ENCODE results near the gene TMED4.

TMED4 gene

GRCh38 chr7:44539669-44540506 is 42.1 kb downstream of the TMED4 start:
- no peak for DNase-seq

- DNase-seq, result no peak
Observed at GRCh38 chr7:44538798-44539668, 43.0 kb downstream of the TMED4 start.

- no peak for DNase-seq
Observed at GRCh38 chr7:44538093-44538797, 43.8 kb downstream of the TMED4 start.

GRCh38 chr7:44537442-44537841 is 44.6 kb downstream of the TMED4 start:
- no peak for DNase-seq

- no peak for DNase-seq
Observed at GRCh38 chr7:44536090-44536489, 45.9 kb downstream of the TMED4 start.

- DNase-seq, result no peak
Observed at GRCh38 chr7:44535348-44536064, 46.5 kb downstream of the TMED4 start.

GRCh38 chr7:44534501-44534900 is 47.5 kb downstream of the TMED4 start:
- peak; percentile 42 for DNase-seq

GRCh38 chr7:44534087-44534486 is 47.9 kb downstream of the TMED4 start:
- no peak for DNase-seq

- no peak for DNase-seq
Observed at GRCh38 chr7:44533301-44534055, 48.6 kb downstream of the TMED4 start.

- no peak for DNase-seq
Observed at GRCh38 chr7:44531421-44532380, 50.3 kb downstream of the TMED4 start.

- no peak for DNase-seq
Observed at GRCh38 chr7:44530990-44531389, 51.0 kb downstream of the TMED4 start.

Data from fibroblast of skin of back (primary cell).